Adrenal gland (tissue), 12 donors: Measurements from ENCODE around the gene ACTL7A. TPM values are rescaled to one million over a fixed set of nuclear protein-coding genes. Genes with fewer than 3 reads are reported as not detected.

ENCODE experiments used
- DNase-seq, 7 donors: peaks; one replicate each; pipeline ENCODE4 v3.0.0-alpha.2; 2019 to 2020
- H3K27ac ChIP-seq, 5 donors: fragments of 200-600 bp; sonication (generic) in 4 of 5; 1 replicate in 3 of 5; 2 replicates in 2 of 5; pipeline versions ENCODE4 v1.5.1 to v1.8.0; 2016 to 2020; ENCODE audit warnings: mild to moderate bottlenecking in 1 of 5
- H3K27me3 ChIP-seq: fragments of 200-600 bp; 2 replicates; pipeline ENCODE4 v1.8.0; 2021
- H3K36me3 ChIP-seq, 2 donors: fragments of 200-600 bp; replicated peaks in 1 of 2; 1 replicate in 1 of 2; 2 replicates in 1 of 2; pipeline versions ENCODE4 v1.5.1 to v1.8.0; 2018 to 2022
- H3K4me1 ChIP-seq, 2 donors: fragments of 200-600 bp; replicated peaks in 1 of 2; 1 replicate in 1 of 2; 2 replicates in 1 of 2; pipeline versions ENCODE4 v1.5.1 to v1.8.0; 2018 to 2021
- H3K4me3 ChIP-seq, 4 donors: fragments of 200-600 bp; sonication (generic) in 3 of 4; one replicate each; pipeline ENCODE4 v1.5.1; 2016 to 2018
- H3K9me3 ChIP-seq, 3 donors: fragments of 200-600 bp; sonication (generic) in 1 of 3; replicated peaks in 1 of 3; 1 replicate in 2 of 3; 2 replicates in 1 of 3; pipeline versions ENCODE4 v1.5.1 to v1.8.0; 2016 to 2021
- CTCF ChIP-seq, 6 experiments: fragments of 450-650 bp in 4 of 6; fragments of 200-600 bp in 2 of 6; sonication (generic) in 1 of 6; IDR thresholded peaks; 1 replicate in 5 of 6; 2 replicates in 1 of 6; pipeline versions ENCODE4 v1.5.1 to v1.8.0; 2016 to 2021; ENCODE audit warnings: antibody characterized with exemption in 6 of 6, mild to moderate bottlenecking in 2 of 6, moderate library complexity in 1 of 6
- POLR2A ChIP-seq, 2 donors: fragments of 450-650 bp; IDR thresholded peaks; one replicate each; pipeline ENCODE4 v1.6.1; 2017; ENCODE audit warnings: antibody characterized with exemption in 2 of 2, mild to moderate bottlenecking in 2 of 2, moderate library complexity in 1 of 2
- WGBS, 4 donors: extraction: QIAGEN DNeasy Blood & Tissue Kit in 2 of 4; methylation state at CpG; one replicate each; pipeline versions ENCODE4 v1.1.5 to v1.1.7; 2013 to 2017; 5-methylcytosine and 5-hydroxymethylcytosine counted together
- intact Hi-C, 2 donors: fragments of 100-400 bp; cut with DNase I; formaldehyde crosslinking; loops; one replicate each; pipeline versions ENCODE4 v1.14.1 to v1.15.0; 2022 to 2023
- polyA plus RNA-seq, 3 donors: library from polyadenylated mRNA; stranded (reverse); fragments of 200-250 nt in 2 of 3; fragments of 350-450 nt in 1 of 3; fragmentation: Illumina TruSeq in 1 of 3; extraction: RNeasy Lipid Tissue Mini Kit (QIAGEN cat#74804) in 1 of 3; gene quantifications; one replicate each; pipeline ENCODE4 v1.2.3, GENCODE V29; 2013 to 2014
- total RNA-seq, 9 donors: library from RNA; depleted of rRNA in 4 of 9; stranded (reverse); fragments of >200 nt in 4 of 9; fragments of 120-200 nt in 1 of 9; fragmentation: NEBNext Ultra II Directional in 1 of 9; extraction: Animal tissue kit (Norgen Biotek cat#: 25700) in 1 of 9; gene quantifications; one replicate each; pipeline versions ENCODE4 v1.1.0 to v1.2.4, GENCODE V29; 2013 to 2023
- donor health status: healthy with polysubstance abuse.
- donor health status: Bipolar disorder and iron deficiency.
- donor health status: DM: yes; HTN: yes; CAD: no.
- donor health status: DM: no; HTN: no; CAD: no.
- donor health status: DM: no; HTN: no; CAD: no.
- donor health status: DM: yes; HTN: yes; CAD: no.

The ACTL7A gene
- total and polyA plus RNA-seq, 12 donors: not detected

GRCh38 chr9:108832179-108832500, 29.9 kb upstream of the ACTL7A start:
- H3K27ac ChIP-seq: no peak overlapping the region
- no peak for DNase-seq
- TF ChIP-seq POLR2A (IDR thresholded peaks at IDR 0.05) (no peak), CTCF (IDR thresholded peaks at IDR 0.05) (no peak)
- no peaks in the 10 kb centered on the region for H3K4me1 ChIP-seq
- no peaks in the 10 kb centered on the region for H3K27me3 ChIP-seq
- no peaks in the 10 kb centered on the region for H3K9me3 ChIP-seq
- H3K4me3 ChIP-seq: no peak overlapping the region
- intact Hi-C loops: no loop called here
- 91 to 98% (median 97%) methylated on average over 3 of the region's 3 CpGs for WGBS, 4 donors
- no peaks in the 10 kb centered on the region for H3K36me3 ChIP-seq

- Histone ChIP-seq H3K27me3 (no peaks in the 10 kb centered on the region), H3K27ac (no peak overlapping the region), H3K4me3 (no peak overlapping the region), H3K36me3 (no peaks in the 10 kb centered on the region), H3K4me1 (no peaks in the 10 kb centered on the region), H3K9me3 (no peaks in the 10 kb centered on the region)
- WGBS, 4 donors: 41 to 65% (median 55%) methylated on average over 4 of the region's 4 CpGs
- TF ChIP-seq POLR2A (IDR thresholded peaks at IDR 0.05) (no peak), CTCF (IDR thresholded peaks at IDR 0.05) (no peak)
- no peak for DNase-seq
- intact Hi-C loops: no loop called here
These were observed 27.0 kb upstream of the ACTL7A start for GRCh38 chr9:108834959-108835665.

- H3K36me3 ChIP-seq: no peaks in the 10 kb centered on the region
- H3K4me1 ChIP-seq: no peaks in the 10 kb centered on the region
- no peaks in the 10 kb centered on the region for H3K9me3 ChIP-seq
- no peak overlapping the region for H3K27ac ChIP-seq
- WGBS, 4 donors: 79 to 87% (median 80%) methylated on average over 7 of the region's 7 CpGs
- no peaks in the 10 kb centered on the region for H3K27me3 ChIP-seq
- TF ChIP-seq POLR2A (IDR thresholded peaks at IDR 0.05) (no peak), CTCF (IDR thresholded peaks at IDR 0.05) (no peak)
- intact Hi-C loops: no loop called here
- no peak for DNase-seq
- no peak overlapping the region for H3K4me3 ChIP-seq
These were observed 26.2 kb upstream of the ACTL7A start for GRCh38 chr9:108835831-108836230.

GRCh38 chr9:108836319-108836718, 25.7 kb upstream of the ACTL7A start:
- H3K4me1 ChIP-seq: no peaks in the 10 kb centered on the region
- no peak for TF ChIP-seq POLR2A (IDR thresholded peaks at IDR 0.05)
- no peak for TF ChIP-seq CTCF (IDR thresholded peaks at IDR 0.05)
- no peak for DNase-seq
- H3K27ac ChIP-seq: no peak overlapping the region
- H3K4me3 ChIP-seq: no peak overlapping the region
- H3K9me3 ChIP-seq: no peaks in the 10 kb centered on the region
- H3K27me3 ChIP-seq: no peaks in the 10 kb centered on the region
- no peaks in the 10 kb centered on the region for H3K36me3 ChIP-seq
- intact Hi-C loops: no loop called here
- 69 to 76% (median 75%) methylated on average over 6 to 9 of the region's 9 CpGs for WGBS, 4 donors
